Activated naive CD4-positive, alpha-beta T cell treated with anti-CD3 and anti-CD28 coated beads, Interleukin-2, amount 50 U/mL, for 72 hours (primary cell): ENCODE results near the gene ANKHD1. TPM values are rescaled to one million over a fixed set of nuclear protein-coding genes. Genes with fewer than 3 reads are reported as not detected.
A peak's percentile ranks its signal among the peaks of the same experiment; 100 is the strongest.

Experiments
- ATAC-seq, 2 donors: fragments of 150-1000 bp; cut with Tn5 transposase; 2 replicates each; pipeline ENCODE4 v1.10.0; 2021; ENCODE audit warnings: mild to moderate bottlenecking in 2 of 2, moderate library complexity in 2 of 2
- DNase-seq, 2 donors: peaks; one replicate each; pipeline ENCODE4 v3.0.0; 2021 to 2022; ENCODE audit warnings: low spot score in 2 of 2
- H3K27ac Mint-ChIP-seq, 2 donors: one replicate each; pipeline ENCODE4 v1.8.0; 2022; ENCODE audit warnings: mild to moderate bottlenecking in 2 of 2, mixed read lengths in 2 of 2
- H3K36me3 Mint-ChIP-seq, 2 donors: one replicate each; pipeline ENCODE4 v1.8.0; 2022; ENCODE audit warnings: mixed read lengths in 2 of 2
- H3K9me3 Mint-ChIP-seq, 2 donors: one replicate each; pipeline ENCODE4 v1.8.0; 2022; ENCODE audit warnings: mixed read lengths in 2 of 2
- total RNA-seq, 2 donors: library from RNA; stranded (reverse); gene quantifications; one replicate each; pipeline ENCODE4 v1.2.3, GENCODE V29; 2022

ANKHD1 gene
- total RNA-seq, 2 donors from 2014 or later: 107 to 143 TPM

GRCh38 chr5:140366589-140367255 lies 34.9 kb upstream of the ANKHD1 start:
- no peak for DNase-seq
- Mint-ChIP-seq H3K36me3 (no peaks in the 10 kb centered on the region), H3K27ac (no peak overlapping the region), H3K9me3 (no peaks in the 10 kb centered on the region)
- no peak for ATAC-seq

- Mint-ChIP-seq H3K27ac (no peak overlapping the region), H3K36me3 (no peaks in the 10 kb centered on the region), H3K9me3 (no peaks in the 10 kb centered on the region)
- no peak for ATAC-seq
- DNase-seq: no peak
Observed at GRCh38 chr5:140367256-140368013, 34.2 kb upstream of the ANKHD1 start.

- no peaks in the 10 kb centered on the region for H3K36me3 Mint-ChIP-seq
- peak overlapping the region in 1 of 2 donors; percentile 50 for H3K27ac Mint-ChIP-seq
- DNase-seq: no peak
- ATAC-seq: no peak
- no peaks in the 10 kb centered on the region for H3K9me3 Mint-ChIP-seq
Observed at GRCh38 chr5:140371356-140372151, 30.1 kb upstream of the ANKHD1 start.

GRCh38 chr5:140372971-140373487 lies 28.6 kb upstream of the ANKHD1 start:
- peak; percentile 56 to 79 for ATAC-seq
- Mint-ChIP-seq H3K36me3 (no peaks in the 10 kb centered on the region), H3K9me3 (no peaks in the 10 kb centered on the region), H3K27ac (peak overlapping the region in 1 of 2 donors; percentile 51)
- peak in 1 of 2 donors; percentile 54 for DNase-seq

- Mint-ChIP-seq H3K27ac (peak overlapping the region in 1 of 2 donors; percentile 72), H3K9me3 (no peaks in the 10 kb centered on the region), H3K36me3 (no peaks in the 10 kb centered on the region)
- no peak for ATAC-seq
- DNase-seq: no peak
Observed at GRCh38 chr5:140381351-140381750, 20.3 kb upstream of the ANKHD1 start.

- no peaks in the 10 kb centered on the region for H3K9me3 Mint-ChIP-seq
- DNase-seq (no peak), ATAC-seq (peak; percentile 95 to 99)
- H3K27ac Mint-ChIP-seq: peak overlapping the region in 1 of 2 donors; percentile 72
- no peaks in the 10 kb centered on the region for H3K36me3 Mint-ChIP-seq
Observed at GRCh38 chr5:140381972-140382371, 19.7 kb upstream of the ANKHD1 start.

GRCh38 chr5:140382866-140383265 lies 18.8 kb upstream of the ANKHD1 start:
- no peaks in the 10 kb centered on the region for H3K9me3 Mint-ChIP-seq
- ATAC-seq: no peak
- H3K36me3 Mint-ChIP-seq: no peaks in the 10 kb centered on the region
- H3K27ac Mint-ChIP-seq: no peak overlapping the region
- no peak for DNase-seq

GRCh38 chr5:140383300-140383699 lies 18.3 kb upstream of the ANKHD1 start:
- Mint-ChIP-seq H3K9me3 (no peaks in the 10 kb centered on the region), H3K36me3 (no peaks in the 10 kb centered on the region), H3K27ac (peak overlapping the region in 1 of 2 donors; percentile 4)
- ATAC-seq (no peak), DNase-seq (no peak)

GRCh38 chr5:140388052-140388451 lies 13.6 kb upstream of the ANKHD1 start:
- ATAC-seq: no peak
- Mint-ChIP-seq H3K27ac (no peak overlapping the region), H3K9me3 (no peaks in the 10 kb centered on the region), H3K36me3 (no peaks in the 10 kb centered on the region)
- DNase-seq: no peak

GRCh38 chr5:140391312-140391711 lies 10.3 kb upstream of the ANKHD1 start:
- H3K9me3 Mint-ChIP-seq: no peaks in the 10 kb centered on the region
- H3K36me3 Mint-ChIP-seq: no peaks in the 10 kb centered on the region
- no peak overlapping the region for H3K27ac Mint-ChIP-seq
- ATAC-seq (no peak), DNase-seq (no peak)

GRCh38 chr5:140391732-140392131 lies 9.9 kb upstream of the ANKHD1 start:
- no peak for DNase-seq
- H3K36me3 Mint-ChIP-seq: no peaks in the 10 kb centered on the region
- ATAC-seq: no peak
- H3K27ac Mint-ChIP-seq: no peak overlapping the region
- H3K9me3 Mint-ChIP-seq: no peaks in the 10 kb centered on the region

- H3K27ac Mint-ChIP-seq: no peak overlapping the region
- H3K9me3 Mint-ChIP-seq: no peaks in the 10 kb centered on the region
Observed at GRCh38 chr5:140393738-140394137, 7.9 kb upstream of the ANKHD1 start.

GRCh38 chr5:140398379-140398811 lies 3.2 kb upstream of the ANKHD1 start:
- Mint-ChIP-seq H3K36me3 (peaks cover 1 to 7% of the 10 kb centered on the region in 2 donors), H3K27ac (no peak overlapping the region), H3K9me3 (no peaks in the 10 kb centered on the region)
- no peak for DNase-seq
- ATAC-seq: no peak

More at GRCh38 chr5:140393738-140394137, 7.9 kb upstream of the ANKHD1 start:
- DNase-seq (no peak), ATAC-seq (no peak)
- H3K36me3 Mint-ChIP-seq: no peaks in the 10 kb centered on the region

GRCh38 chr5:140399979-140400729 lies 1.5 kb upstream of the ANKHD1 start:
- H3K9me3 Mint-ChIP-seq: no peaks in the 10 kb centered on the region
- ATAC-seq (no peak), DNase-seq (no peak)
- peaks cover 7 to 9% of the 10 kb centered on the region in 2 donors for H3K36me3 Mint-ChIP-seq
- peak overlapping the region in 1 of 2 donors; percentile 95 for H3K27ac Mint-ChIP-seq

- Mint-ChIP-seq H3K9me3 (no peaks in the 10 kb centered on the region), H3K36me3 (peaks cover 7 to 9% of the 10 kb centered on the region in 2 donors), H3K27ac (peak overlapping the region in 1 of 2 donors; percentile 95)
- DNase-seq: peak; percentile 83 to 93
- peak; percentile 79 for ATAC-seq
Observed at GRCh38 chr5:140400730-140401361, 787 bp upstream of the ANKHD1 start.
